Measurements from ENCODE around the gene SCG3. TPM values are rescaled to one million over a fixed set of nuclear protein-coding genes. Genes with fewer than 3 reads are reported as not detected.

SCG3 gene
- total and polyA plus RNA-seq, 5 experiments from 2014 or later = not detected

GRCh38 chr15:51667478-51667877, 13.8 kb upstream of the SCG3 start:
- no peak for ATAC-seq
- Mint-ChIP-seq H3K27me3 (peaks cover 8 to 20% (median 13%) of the 10 kb centered on the region in 5 donors), H3K36me3 (no peaks in the 10 kb centered on the region), H3K4me1 (no peaks in the 10 kb centered on the region), H3K27ac (no peak overlapping the region), H3K4me3 (no peak overlapping the region), H3K9me3 (no peaks in the 10 kb centered on the region)
- POLR2A ChIA-PET = no interaction called here
- no peak for DNase-seq

DNA sequence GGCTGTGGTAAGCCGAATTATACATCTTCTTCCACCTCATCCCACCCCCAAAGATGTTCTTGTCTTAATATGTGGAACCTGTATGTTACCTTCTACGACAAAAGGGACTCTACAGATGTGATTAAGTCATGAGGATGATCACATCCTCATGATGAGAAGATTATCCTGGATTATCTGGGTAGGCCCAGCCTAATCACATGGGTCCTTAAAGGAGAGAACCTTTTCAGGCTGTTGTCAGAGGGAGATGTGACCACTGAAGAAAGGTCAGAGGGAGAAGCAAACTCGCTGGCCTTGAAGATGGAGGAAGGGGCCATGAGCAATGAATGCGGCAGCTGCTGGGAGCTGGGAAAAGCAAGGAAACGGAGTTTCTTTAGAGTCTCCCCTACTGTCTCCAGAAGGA, 12.9 kb upstream of the SCG3 start:
- Mint-ChIP-seq H3K27me3 (peaks cover 10 to 23% (median 18%) of the 10 kb centered on the region in 5 donors), H3K9me3 (no peaks in the 10 kb centered on the region), H3K4me3 (no peak overlapping the region), H3K36me3 (no peaks in the 10 kb centered on the region), H3K27ac (no peak overlapping the region), H3K4me1 (no peaks in the 10 kb centered on the region)
- DNase-seq (no peak), ATAC-seq (no peak)
- POLR2A ChIA-PET = no interaction called here

DNA sequence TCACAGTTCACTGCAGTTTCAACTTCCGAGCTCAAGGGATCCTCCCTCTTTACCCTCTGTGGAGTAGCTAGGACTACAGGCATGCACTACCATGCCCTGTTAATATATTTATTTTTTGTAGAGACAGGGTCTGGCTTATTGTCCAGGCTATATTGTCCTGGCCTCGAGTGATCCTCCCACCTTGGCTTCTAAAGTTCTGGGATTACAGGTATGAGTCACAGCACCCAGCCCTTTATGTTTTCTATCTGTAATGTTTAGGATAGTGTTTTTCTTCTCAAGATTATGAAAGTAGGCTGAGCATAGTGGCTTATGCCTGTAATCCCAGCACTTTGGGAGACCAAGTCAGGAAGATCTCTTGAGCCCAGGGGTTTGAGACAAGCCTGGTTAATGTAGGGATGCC, 11.9 kb upstream of the SCG3 start:
- H3K4me3 Mint-ChIP-seq = no peak overlapping the region
- H3K27me3 Mint-ChIP-seq = peaks cover 10 to 27% (median 19%) of the 10 kb centered on the region in 5 donors
- ATAC-seq (no peak), DNase-seq (no peak)
- POLR2A ChIA-PET = no interaction called here
- H3K27ac Mint-ChIP-seq = no peak overlapping the region
- H3K9me3 Mint-ChIP-seq = no peaks in the 10 kb centered on the region
- H3K4me1 Mint-ChIP-seq = no peaks in the 10 kb centered on the region
- H3K36me3 Mint-ChIP-seq = no peaks in the 10 kb centered on the region

GRCh38 chr15:51672155-51672687, 9.1 kb upstream of the SCG3 start:
- Mint-ChIP-seq H3K4me3 (no peak overlapping the region), H3K4me1 (no peaks in the 10 kb centered on the region), H3K9me3 (no peaks in the 10 kb centered on the region), H3K36me3 (peaks cover 0 to 4% (median 0%) of the 10 kb centered on the region in 3 donors), H3K27me3 (peaks cover 10 to 37% (median 15%) of the 10 kb centered on the region in 5 donors), H3K27ac (no peak overlapping the region)
- ATAC-seq = no peak
- POLR2A ChIA-PET = no interaction called here
- DNase-seq = no peak

GRCh38 chr15:51672913-51673857, 8.1 kb upstream of the SCG3 start:
- H3K36me3 Mint-ChIP-seq = peaks cover 0 to 4% (median 0%) of the 10 kb centered on the region in 3 donors
- H3K27ac Mint-ChIP-seq = no peak overlapping the region
- no peaks in the 10 kb centered on the region for H3K4me1 Mint-ChIP-seq
- peaks cover 0 to 2% (median 0%) of the 10 kb centered on the region in 9 donors for H3K9me3 Mint-ChIP-seq
- DNase-seq = no peak
- ATAC-seq = no peak
- peaks cover 4 to 37% (median 12%) of the 10 kb centered on the region in 5 donors for H3K27me3 Mint-ChIP-seq
- no peak overlapping the region for H3K4me3 Mint-ChIP-seq
- POLR2A ChIA-PET = no interaction called here

DNA sequence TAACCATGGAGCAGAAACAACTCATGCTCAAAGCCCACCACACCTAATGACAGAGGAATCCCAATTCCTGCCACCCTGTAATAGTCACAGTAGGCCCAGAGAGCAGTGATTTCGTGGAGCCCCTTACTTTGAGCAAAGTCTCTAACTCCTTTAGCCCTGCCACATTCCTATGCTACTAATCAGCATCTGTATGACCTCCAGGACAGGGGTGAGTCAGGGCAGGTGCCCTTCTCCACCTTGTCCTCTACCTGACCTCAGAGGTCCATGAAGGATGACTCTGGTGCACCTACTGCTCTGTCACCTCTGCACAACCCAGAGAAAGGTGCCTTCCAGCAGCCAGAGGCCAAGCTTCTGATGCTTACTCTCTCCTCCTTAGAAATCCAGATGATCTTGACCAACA, 6.1 kb upstream of the SCG3 start:
- no peak for ATAC-seq
- POLR2A ChIA-PET = no interaction called here
- Mint-ChIP-seq H3K27ac (no peak overlapping the region), H3K27me3 (peaks cover 4 to 39% (median 10%) of the 10 kb centered on the region in 5 donors), H3K9me3 (peaks cover 0 to 7% (median 0%) of the 10 kb centered on the region in 9 donors), H3K36me3 (peaks cover 0 to 8% (median 0%) of the 10 kb centered on the region in 3 donors), H3K4me1 (no peaks in the 10 kb centered on the region), H3K4me3 (no peak overlapping the region)
- no peak for DNase-seq

DNA sequence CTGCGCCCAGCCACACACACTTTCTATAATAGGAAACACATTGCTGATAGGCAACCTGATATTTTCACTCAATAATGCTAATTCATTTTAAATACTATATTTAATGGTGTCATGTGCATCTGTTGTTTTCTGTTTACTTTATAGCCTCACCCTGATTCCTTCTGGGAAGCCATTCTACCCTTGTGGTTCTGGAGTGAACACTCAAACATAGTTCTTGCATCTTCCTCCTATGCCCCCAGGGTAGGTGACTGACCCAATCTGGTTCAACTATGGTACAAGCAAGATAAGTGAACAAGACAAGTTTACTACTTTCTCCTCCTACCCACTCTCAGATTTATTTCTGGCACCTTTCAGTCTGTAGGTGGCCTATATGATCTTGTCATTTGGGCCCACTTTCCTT, 4.3 kb upstream of the SCG3 start:
- ATAC-seq (no peak), DNase-seq (no peak)
- H3K27me3 Mint-ChIP-seq = peaks cover 14 to 45% (median 22%) of the 10 kb centered on the region in 5 donors
- H3K4me1 Mint-ChIP-seq = peaks cover 0 to 9% (median 2%) of the 10 kb centered on the region in 4 donors
- H3K4me3 Mint-ChIP-seq = no peak overlapping the region
- peaks cover 0 to 14% (median 2%) of the 10 kb centered on the region in 3 donors for H3K36me3 Mint-ChIP-seq
- no peak overlapping the region for H3K27ac Mint-ChIP-seq
- POLR2A ChIA-PET = no interaction called here
- peaks cover 0 to 7% (median 0%) of the 10 kb centered on the region in 9 donors for H3K9me3 Mint-ChIP-seq

GRCh38 chr15:51677452-51677851, 3.9 kb upstream of the SCG3 start:
- Mint-ChIP-seq H3K36me3 (peaks cover 0 to 14% (median 2%) of the 10 kb centered on the region in 3 donors), H3K4me3 (no peak overlapping the region), H3K27me3 (peaks cover 14 to 45% (median 21%) of the 10 kb centered on the region in 5 donors), H3K9me3 (peaks cover 0 to 7% (median 0%) of the 10 kb centered on the region in 9 donors), H3K27ac (no peak overlapping the region), H3K4me1 (peaks cover 0 to 9% (median 2%) of the 10 kb centered on the region in 4 donors)
- ATAC-seq = no peak
- POLR2A ChIA-PET = no interaction called here
- DNase-seq = no peak

- no peak overlapping the region for H3K27ac Mint-ChIP-seq
- no peak for ATAC-seq
Observed at GRCh38 chr15:51678096-51678495, 3.2 kb upstream of the SCG3 start.

GRCh38 chr15:51680321-51680720, 982 bp upstream of the SCG3 start:
- Mint-ChIP-seq H3K27me3 (peaks cover 25 to 47% (median 36%) of the 10 kb centered on the region in 5 donors), H3K27ac (no peak overlapping the region), H3K36me3 (peaks cover 0 to 10% (median 2%) of the 10 kb centered on the region in 3 donors), H3K4me3 (no peak overlapping the region), H3K9me3 (peaks cover 0 to 7% (median 0%) of the 10 kb centered on the region in 9 donors), H3K4me1 (peaks cover 0 to 9% (median 2%) of the 10 kb centered on the region in 4 donors)
- ATAC-seq (no peak), DNase-seq (no peak)
- POLR2A ChIA-PET = no interaction called here

More at GRCh38 chr15:51678096-51678495, 3.2 kb upstream of the SCG3 start:
- H3K36me3 Mint-ChIP-seq = peaks cover 0 to 14% (median 2%) of the 10 kb centered on the region in 3 donors
- H3K4me1 Mint-ChIP-seq = peaks cover 0 to 9% (median 2%) of the 10 kb centered on the region in 4 donors
- DNase-seq = no peak
- no peak overlapping the region for H3K4me3 Mint-ChIP-seq
- POLR2A ChIA-PET = no interaction called here
- H3K27me3 Mint-ChIP-seq = peaks cover 16 to 44% (median 23%) of the 10 kb centered on the region in 5 donors
- H3K9me3 Mint-ChIP-seq = peaks cover 0 to 7% (median 0%) of the 10 kb centered on the region in 9 donors

- no peak for DNase-seq
Observed at GRCh38 chr15:51687565-51687964, 6.3 kb downstream of the SCG3 start.

DNA sequence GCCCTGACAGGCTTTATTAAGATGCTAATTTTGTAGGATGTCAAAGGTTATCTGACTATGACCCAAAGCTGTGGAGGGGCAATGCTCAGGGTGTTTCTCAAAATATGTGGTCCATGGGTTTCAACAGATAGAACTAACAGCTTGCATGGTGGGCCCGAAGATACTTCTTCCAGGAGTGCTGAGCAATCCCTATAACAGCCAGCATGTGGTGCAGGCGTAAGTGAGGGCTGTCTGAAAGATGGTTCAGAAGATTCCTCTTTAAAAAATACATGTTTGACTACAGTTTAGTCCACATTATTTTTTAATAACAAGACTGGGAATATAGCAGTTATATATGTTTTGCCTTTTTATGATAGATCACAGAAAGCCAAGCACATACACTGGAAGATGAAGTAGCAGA, 7.6 kb downstream of the SCG3 start:
- ATAC-seq = no peak

More at GRCh38 chr15:51687565-51687964, 6.3 kb downstream of the SCG3 start:
- ATAC-seq = no peak
- H3K27me3 Mint-ChIP-seq = peaks cover 22 to 48% (median 32%) of the 10 kb centered on the region in 5 donors
- no peaks in the 10 kb centered on the region for H3K9me3 Mint-ChIP-seq
- POLR2A ChIA-PET = no interaction called here
- H3K27ac Mint-ChIP-seq = no peak overlapping the region
- H3K4me3 Mint-ChIP-seq = no peak overlapping the region
- H3K36me3 Mint-ChIP-seq = no peaks in the 10 kb centered on the region
- peaks cover 0 to 9% (median 3%) of the 10 kb centered on the region in 4 donors for H3K4me1 Mint-ChIP-seq

GRCh38 chr15:51692154-51692553, 10.9 kb downstream of the SCG3 start:
- H3K9me3 Mint-ChIP-seq = no peaks in the 10 kb centered on the region
- peaks cover 0 to 12% (median 3%) of the 10 kb centered on the region in 4 donors for H3K4me1 Mint-ChIP-seq
- no peak for DNase-seq
- H3K36me3 Mint-ChIP-seq = no peaks in the 10 kb centered on the region
- POLR2A ChIA-PET = no interaction called here
- ATAC-seq = no peak
- H3K27ac Mint-ChIP-seq = no peak overlapping the region
- peaks cover 3 to 25% (median 17%) of the 10 kb centered on the region in 5 donors for H3K27me3 Mint-ChIP-seq
- no peak overlapping the region for H3K4me3 Mint-ChIP-seq

More for the DNA sequence above, 7.6 kb downstream of the SCG3 start:
- POLR2A ChIA-PET = no interaction called here
- Mint-ChIP-seq H3K4me3 (no peak overlapping the region), H3K36me3 (no peaks in the 10 kb centered on the region), H3K4me1 (peaks cover 0 to 12% (median 3%) of the 10 kb centered on the region in 4 donors), H3K9me3 (no peaks in the 10 kb centered on the region), H3K27me3 (peaks cover 15 to 40% (median 25%) of the 10 kb centered on the region in 5 donors), H3K27ac (no peak overlapping the region)
- no peak for DNase-seq
